ENCODE measurements around the gene PDIA6. TPM values are rescaled to one million over a fixed set of nuclear protein-coding genes. Genes with fewer than 3 reads are reported as not detected.

The PDIA6 gene
- total and polyA plus RNA-seq, 2 donors (not counting 3 experiments of a cell fraction or from before 2014, with no cell fraction given) = 335 to 424 TPM

DNA sequence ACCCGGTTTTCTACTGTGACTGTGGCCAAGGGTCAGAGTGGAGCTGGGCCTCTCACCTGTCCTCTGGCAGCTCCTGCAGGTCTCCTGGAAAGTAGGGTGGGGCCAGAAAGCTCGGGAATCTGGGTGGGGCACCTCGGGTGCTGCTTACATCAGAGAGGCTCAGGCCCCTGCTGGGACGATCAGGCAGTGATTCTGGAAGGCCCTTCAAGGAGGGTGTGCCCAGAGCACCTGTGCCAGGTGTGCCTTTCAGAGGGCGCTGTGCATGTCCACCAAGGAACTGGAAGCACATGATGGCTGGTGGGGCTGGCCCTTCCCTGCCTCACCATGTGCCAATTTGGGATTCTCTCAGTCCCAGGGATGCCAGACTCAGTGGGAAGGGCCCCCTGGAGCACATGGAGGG is 47.1 kb downstream of the PDIA6 start:
- DNase-seq (ENCODE audit: low read depth, low spot score) (no peak), FAIRE-seq (no peak)
- no TSS peak for BruUV-seq (replicated peaks)
- Histone ChIP-seq H3K36me3 (ENCODE audit: control insufficient read depth in 2 of 2, extremely low read depth in 1 of 2, insufficient read depth in 2 of 2, low read length in 2 of 2) (no peaks in the 10 kb centered on the region), H3K9ac (replicated peaks; ENCODE audit: extremely low read depth, insufficient read depth, low read length) (no peak overlapping the region), H3K4me1 (ENCODE audit: control insufficient read depth, extremely low read depth, insufficient read depth, low read length) (no peaks in the 10 kb centered on the region), H4K20me1 (replicated peaks; ENCODE audit: control insufficient read depth, extremely low read depth, insufficient read depth, low read length) (no peaks in the 10 kb centered on the region), H3K9me3 (replicated peaks; ENCODE audit: control insufficient read depth, insufficient read depth, low read length) (no peaks in the 10 kb centered on the region), H3K79me2 (ENCODE audit: control insufficient read depth, insufficient read depth, low read length) (no peaks in the 10 kb centered on the region), H3K4me2 (ENCODE audit: insufficient read depth, low read length) (no peak overlapping the region), H3K27me3 (ENCODE audit: control insufficient read depth in 2 of 2, insufficient read depth in 2 of 2, low read length in 2 of 2) (no peaks in the 10 kb centered on the region), H3K9me1 (replicated peaks; ENCODE audit: control insufficient read depth, extremely low read depth, insufficient read depth, low read length) (no peaks in the 10 kb centered on the region), H3K27ac (ENCODE audit: insufficient read depth, low read depth, low read length) (no peak overlapping the region), H2AFZ (ENCODE audit: low read depth, low read length) (no peak overlapping the region), H3K4me3 (replicated peaks in 1 of 3; ENCODE audit: insufficient read depth in 1 of 3, low read depth in 1 of 3, low read length in 3 of 3) (no peak overlapping the region)
- ChIA-PET POLR2A (no interaction called here), CTCF (no interaction called here)
- TF ChIP-seq JUN (IDR thresholded peaks at IDR 0.05; ENCODE audit: borderline replicate concordance, insufficient read depth, insufficient read length, low read depth) = no peak
- no peak for TF ChIP-seq POLR2AphosphoS5 (IDR thresholded peaks at IDR 0.05; ENCODE audit: insufficient read depth, low read depth, low read length)
- no peak for TF ChIP-seq EZH2 (IDR thresholded peaks at IDR 0.05; ENCODE audit: borderline replicate concordance, low read depth, low read length, severe bottlenecking)
- no peak for TF ChIP-seq POLR2A (IDR thresholded peaks at IDR 0.05; ENCODE audit: low read depth, low read length)
- TF ChIP-seq, protein P1, sequence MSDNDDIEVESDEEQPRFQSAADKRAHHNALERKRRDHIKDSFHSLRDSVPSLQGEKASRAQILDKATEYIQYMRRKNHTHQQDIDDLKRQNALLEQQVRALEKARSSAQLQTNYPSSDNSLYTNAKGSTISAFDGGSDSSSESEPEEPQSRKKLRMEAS (IDR thresholded peaks at IDR 0.05; ENCODE audit: insufficient read depth, insufficient read length) = no peak
- no peak for TF ChIP-seq GATA2 (IDR thresholded peaks at IDR 0.05; ENCODE audit: insufficient read depth, insufficient read length, low read depth, low read length)
- no peak for TF ChIP-seq MYC (IDR thresholded peaks at IDR 0.05; ENCODE audit: low read depth, low read length)
- dilution Hi-C loops (cut with MboI; ENCODE audit: extremely low pct_ligation_motif_present, low sequenced_read_pairs) (no loop called here), intact Hi-C loops (cut with micrococcal nuclease) (no loop called here)

DNA sequence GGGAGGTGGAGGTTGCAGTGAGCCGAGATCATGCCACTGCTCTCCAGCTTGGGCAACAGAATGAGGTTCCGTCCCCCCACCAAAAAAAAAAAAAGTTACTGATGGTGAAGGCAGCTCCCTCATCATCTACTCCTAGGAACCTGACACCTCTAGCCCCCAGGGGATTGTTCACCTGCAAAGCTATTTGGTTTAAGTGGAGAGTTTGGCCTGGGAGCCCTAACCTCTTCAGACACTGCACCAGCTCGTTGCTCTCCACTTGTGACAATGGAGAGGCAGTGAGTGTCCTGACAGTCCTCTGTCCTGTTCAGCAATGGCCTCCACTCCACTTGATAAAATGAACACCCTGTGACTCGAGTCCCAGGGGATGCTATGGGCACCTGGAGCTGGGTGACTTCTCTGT is 47.7 kb downstream of the PDIA6 start:
- Histone ChIP-seq H2AFZ (ENCODE audit: low read depth, low read length) (no peak overlapping the region), H3K79me2 (ENCODE audit: control insufficient read depth, insufficient read depth, low read length) (no peaks in the 10 kb centered on the region), H3K27me3 (ENCODE audit: control insufficient read depth in 2 of 2, insufficient read depth in 2 of 2, low read length in 2 of 2) (no peaks in the 10 kb centered on the region), H3K9ac (replicated peaks; ENCODE audit: extremely low read depth, insufficient read depth, low read length) (no peak overlapping the region), H3K4me1 (ENCODE audit: control insufficient read depth, extremely low read depth, insufficient read depth, low read length) (no peaks in the 10 kb centered on the region), H3K4me2 (ENCODE audit: insufficient read depth, low read length) (no peak overlapping the region), H3K9me3 (replicated peaks; ENCODE audit: control insufficient read depth, insufficient read depth, low read length) (no peaks in the 10 kb centered on the region), H3K9me1 (replicated peaks; ENCODE audit: control insufficient read depth, extremely low read depth, insufficient read depth, low read length) (no peaks in the 10 kb centered on the region), H3K4me3 (replicated peaks in 1 of 3; ENCODE audit: insufficient read depth in 1 of 3, low read depth in 1 of 3, low read length in 3 of 3) (no peak overlapping the region), H3K36me3 (ENCODE audit: control insufficient read depth in 2 of 2, extremely low read depth in 1 of 2, insufficient read depth in 2 of 2, low read length in 2 of 2) (no peaks in the 10 kb centered on the region), H3K27ac (ENCODE audit: insufficient read depth, low read depth, low read length) (no peak overlapping the region), H4K20me1 (replicated peaks; ENCODE audit: control insufficient read depth, extremely low read depth, insufficient read depth, low read length) (no peaks in the 10 kb centered on the region)
- ChIA-PET CTCF (no interaction called here), POLR2A (no interaction called here)
- DNase-seq (ENCODE audit: low read depth, low spot score) (no peak), FAIRE-seq (no peak)
- TF ChIP-seq EZH2 (IDR thresholded peaks at IDR 0.05; ENCODE audit: borderline replicate concordance, low read depth, low read length, severe bottlenecking) = no peak
- TF ChIP-seq, protein P1 (IDR thresholded peaks at IDR 0.05; ENCODE audit: insufficient read depth, insufficient read length) = no peak
- no peak for TF ChIP-seq POLR2AphosphoS5 (IDR thresholded peaks at IDR 0.05; ENCODE audit: insufficient read depth, low read depth, low read length)
- TF ChIP-seq, protein P2, sequence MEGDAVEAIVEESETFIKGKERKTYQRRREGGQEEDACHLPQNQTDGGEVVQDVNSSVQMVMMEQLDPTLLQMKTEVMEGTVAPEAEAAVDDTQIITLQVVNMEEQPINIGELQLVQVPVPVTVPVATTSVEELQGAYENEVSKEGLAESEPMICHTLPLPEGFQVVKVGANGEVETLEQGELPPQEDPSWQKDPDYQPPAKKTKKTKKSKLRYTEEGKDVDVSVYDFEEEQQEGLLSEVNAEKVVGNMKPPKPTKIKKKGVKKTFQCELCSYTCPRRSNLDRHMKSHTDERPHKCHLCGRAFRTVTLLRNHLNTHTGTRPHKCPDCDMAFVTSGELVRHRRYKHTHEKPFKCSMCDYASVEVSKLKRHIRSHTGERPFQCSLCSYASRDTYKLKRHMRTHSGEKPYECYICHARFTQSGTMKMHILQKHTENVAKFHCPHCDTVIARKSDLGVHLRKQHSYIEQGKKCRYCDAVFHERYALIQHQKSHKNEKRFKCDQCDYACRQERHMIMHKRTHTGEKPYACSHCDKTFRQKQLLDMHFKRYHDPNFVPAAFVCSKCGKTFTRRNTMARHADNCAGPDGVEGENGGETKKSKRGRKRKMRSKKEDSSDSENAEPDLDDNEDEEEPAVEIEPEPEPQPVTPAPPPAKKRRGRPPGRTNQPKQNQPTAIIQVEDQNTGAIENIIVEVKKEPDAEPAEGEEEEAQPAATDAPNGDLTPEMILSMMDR (IDR thresholded peaks at IDR 0.05; ENCODE audit: extremely low read depth in 1 of 2, insufficient read depth in 1 of 2, low read depth in 1 of 2, low read length in 2 of 2) = no peak
- dilution Hi-C loops (cut with MboI; ENCODE audit: extremely low pct_ligation_motif_present, low sequenced_read_pairs) = no loop called here
- BruUV-seq (replicated peaks) = no TSS peak
- intact Hi-C loops (cut with micrococcal nuclease) = no loop called here

Data from endothelial cell of umbilical vein (primary cell).